Psoas muscle (tissue), 8 donors: ENCODE results near the gene DZIP1. TPM values are rescaled to one million over a fixed set of nuclear protein-coding genes. Genes with fewer than 3 reads are reported as not detected.

ENCODE experiments used
- ATAC-seq, 4 donors: fragments of 200-7000 bp; cut with Tn5 transposase; one replicate each; pipeline ENCODE4 v1.9.1; 2020; ENCODE audit warnings: moderate library complexity in 3 of 4, mild to moderate bottlenecking in 2 of 4
- DNase-seq, 2 donors: peaks; one replicate each; pipeline ENCODE4 v3.0.0-alpha.2; 2020
- H3K27ac ChIP-seq: fragments of 200-600 bp; one replicate; pipeline ENCODE4 v1.8.0; 2022
- H3K27me3 ChIP-seq, 3 donors: fragments of 200-600 bp in 1 of 3; one replicate each; pipeline versions ENCODE4 v1.6.1 to v1.8.0; 2013 to 2022; ENCODE audit warnings: low read length in 2 of 3, mild to moderate bottlenecking in 2 of 3, moderate library complexity in 1 of 3; ENCODE audit not compliant: insufficient read depth in 3 of 3
- H3K36me3 ChIP-seq, 2 donors: fragments of 200-600 bp in 1 of 2; one replicate each; pipeline versions ENCODE4 v1.6.1 to v1.8.0; 2013 to 2022; ENCODE audit warnings: low read depth in 1 of 2, mild to moderate bottlenecking in 1 of 2, moderate library complexity in 1 of 2; ENCODE audit not compliant: insufficient read depth in 1 of 2
- H3K4me1 ChIP-seq: fragments of 200-600 bp; one replicate; pipeline ENCODE4 v1.8.0; 2022
- H3K4me3 ChIP-seq: fragments of 200-600 bp; one replicate; pipeline ENCODE4 v1.8.0; 2022; ENCODE audit warnings: mild to moderate bottlenecking
- H3K9me3 ChIP-seq: fragments of 200-600 bp; one replicate; pipeline ENCODE4 v1.8.0; 2022
- CTCF ChIP-seq: fragments of 200-600 bp; IDR thresholded peaks from one replicate; pipeline ENCODE4 v1.8.0; 2022; ENCODE audit warnings: antibody characterized with exemption
- WGBS, 3 donors: extraction: QIAGEN DNeasy Blood & Tissue Kit; methylation state at CpG; one replicate each; pipeline versions ENCODE4 v1.1.6 to v1.1.7; 2013; 5-methylcytosine and 5-hydroxymethylcytosine counted together
- intact Hi-C, 2 donors: fragments of 100-400 bp; cut with DNase I; formaldehyde crosslinking; loops; one replicate each; pipeline versions ENCODE4 v1.11.0 to v1.14.2; 2022
- polyA plus RNA-seq, 3 donors: library from polyadenylated mRNA; stranded (reverse); fragments of 200-250 nt; gene quantifications; one replicate each; pipeline ENCODE4 v1.2.3, GENCODE V29; 2013
- total RNA-seq, 4 donors: library from RNA; stranded (reverse); fragmentation: NEBNext Ultra II Directional in 2 of 4; extraction: Animal tissue kit (Norgen Biotek cat#: 25700) in 2 of 4; gene quantifications; one replicate each; pipeline versions ENCODE4 v1.2.1 to v1.2.4, GENCODE V29; 2021 to 2023
- donor health status: healthy with polysubstance abuse.
- donor health status: DM: no; HTN: no; CAD: no; lungs with moderate emphysema.
- donor health status: Bipolar disorder and iron deficiency.
- donor health status: healthy.
- donor health status: DM: yes; HTN: yes; CAD: no.
- donor health status: DM: no; HTN: no; CAD: no.
- donor health status: DM: no; HTN: no; CAD: no.
- donor health status: DM: yes; HTN: yes; CAD: no.

Gene DZIP1
- total and polyA plus RNA-seq, 7 donors, result 0.70 to 2.9 (median 1.8) TPM

DNA sequence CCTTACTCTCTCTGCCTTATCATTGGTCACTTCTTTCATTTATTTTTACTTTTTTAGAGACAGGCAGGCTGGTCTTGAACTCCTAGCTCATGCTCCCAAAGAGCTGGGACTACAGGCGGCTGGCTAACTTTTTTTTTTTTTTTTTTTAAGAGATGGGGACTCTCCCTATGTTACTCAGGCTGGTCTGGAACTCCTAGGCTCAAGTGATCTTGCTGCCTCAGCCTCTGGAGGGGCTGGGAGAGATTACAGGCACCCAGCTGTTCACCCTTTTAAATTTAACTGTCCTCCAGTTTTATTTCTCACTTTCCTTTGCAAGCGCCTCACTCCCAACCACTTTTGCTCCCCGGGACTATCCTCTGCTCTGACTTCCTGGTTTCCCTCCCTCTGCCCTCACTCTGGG lies 97.6 kb downstream of the DZIP1 start:
- 32 to 49% (median 35%) methylated on average over 2 to 3 of the region's 3 CpGs for WGBS, 3 donors
- intact Hi-C loops, result no loop called here
- ATAC-seq, result no peak

GRCh38 chr13:95544293-95544692 lies 100.2 kb downstream of the DZIP1 start:
- WGBS, 3 donors, result 76 to 83% (median 82%) methylated on average over 2 of the region's 2 CpGs
- H3K9me3 ChIP-seq, result no peaks in the 10 kb centered on the region
- H3K4me3 ChIP-seq, result no peak overlapping the region
- DNase-seq, result no peak
- H3K36me3 ChIP-seq, result no peaks in the 10 kb centered on the region
- intact Hi-C loops, result no loop called here
- no peaks in the 10 kb centered on the region for H3K27me3 ChIP-seq
- no peak for ATAC-seq
- H3K27ac ChIP-seq, result no peak overlapping the region
- peaks cover 14% of the 10 kb centered on the region for H3K4me1 ChIP-seq
- no peak for TF ChIP-seq CTCF

More for the DNA sequence above, 97.6 kb downstream of the DZIP1 start:
- H3K9me3 ChIP-seq, result no peaks in the 10 kb centered on the region
- peaks cover 0 to 7% (median 5%) of the 10 kb centered on the region in 3 donors for H3K27me3 ChIP-seq
- no peaks in the 10 kb centered on the region for H3K4me1 ChIP-seq
- no peaks in the 10 kb centered on the region for H3K36me3 ChIP-seq
- DNase-seq, result no peak
- no peak overlapping the region for H3K4me3 ChIP-seq
- no peak for TF ChIP-seq CTCF
- no peak overlapping the region for H3K27ac ChIP-seq

- no peak for ATAC-seq
- 91 to 95% (median 92%) methylated on average over 8 of the region's 8 CpGs for WGBS, 3 donors
- Histone ChIP-seq H3K27me3 (no peaks in the 10 kb centered on the region), H3K36me3 (no peaks in the 10 kb centered on the region), H3K9me3 (no peaks in the 10 kb centered on the region), H3K27ac (no peak overlapping the region), H3K4me3 (no peak overlapping the region), H3K4me1 (peaks cover 17% of the 10 kb centered on the region)
- TF ChIP-seq CTCF, result no peak
- no peak for DNase-seq
- intact Hi-C loops, result no loop called here
Observed at GRCh38 chr13:95541911-95542474, 102.5 kb downstream of the DZIP1 start.

DNA sequence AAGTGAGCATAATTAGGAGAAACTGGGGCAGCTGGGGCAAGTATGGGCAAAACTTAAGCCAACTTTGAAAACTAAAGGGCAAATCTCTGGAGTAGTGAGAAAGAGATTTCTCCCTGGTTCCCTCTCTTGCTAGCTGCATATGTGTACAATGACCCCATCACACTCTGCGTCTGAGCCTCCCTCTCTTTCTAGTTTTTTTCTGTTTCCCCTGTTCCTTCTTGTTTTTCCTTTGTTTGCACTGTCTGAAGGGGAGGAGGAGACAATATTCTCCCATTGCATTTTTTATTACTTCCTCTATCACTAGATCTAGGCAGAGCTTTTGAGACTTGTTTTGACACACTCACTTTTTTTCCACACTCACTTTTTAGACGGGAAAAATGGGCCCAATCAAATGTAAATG lies 103.2 kb downstream of the DZIP1 start:
- ATAC-seq (peak in 1 of 4 donors; percentile 35), DNase-seq (no peak)
- 56 to 64% (median 64%) methylated on average over 2 of the region's 2 CpGs for WGBS, 3 donors
- Histone ChIP-seq H3K27ac (peak overlapping the region; percentile 73), H3K36me3 (no peaks in the 10 kb centered on the region), H3K27me3 (no peaks in the 10 kb centered on the region), H3K4me3 (no peak overlapping the region), H3K9me3 (no peaks in the 10 kb centered on the region), H3K4me1 (peaks cover 21% of the 10 kb centered on the region)
- TF ChIP-seq CTCF, result no peak
- intact Hi-C loops, result no loop called here

DNA sequence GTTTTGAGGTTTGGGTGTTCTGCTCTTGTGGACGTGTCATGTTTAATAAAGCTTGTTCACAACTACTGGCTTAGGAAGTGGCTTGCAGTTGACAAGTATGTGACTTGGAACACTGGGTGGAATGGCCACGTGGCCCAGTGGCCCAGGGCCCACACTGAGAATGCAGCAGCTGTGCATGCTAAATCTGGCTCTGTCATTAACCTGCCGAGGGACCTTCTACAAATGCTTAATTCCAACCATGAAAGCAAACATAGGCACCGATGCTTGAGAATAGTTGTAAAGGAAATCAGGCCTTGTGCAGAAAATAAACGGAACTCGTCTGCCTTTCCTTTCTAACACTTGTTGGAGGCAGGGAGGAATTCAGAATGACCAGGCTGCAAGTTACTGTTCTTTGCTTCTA lies 103.6 kb downstream of the DZIP1 start:
- Histone ChIP-seq H3K4me3 (no peak overlapping the region), H3K9me3 (no peaks in the 10 kb centered on the region), H3K4me1 (peaks cover 26% of the 10 kb centered on the region), H3K36me3 (no peaks in the 10 kb centered on the region), H3K27me3 (no peaks in the 10 kb centered on the region), H3K27ac (peak overlapping the region; percentile 73)
- ATAC-seq (peak; percentile 99 to 100 (median 100)), DNase-seq (peak; percentile 49 to 80)
- intact Hi-C loops, result no loop called here
- TF ChIP-seq CTCF, result no peak
- WGBS, 3 donors, result 5 to 6% (median 5%) methylated on average over 6 of the region's 6 CpGs
